Uterus (tissue), 2 donors: Measurements from ENCODE around the gene SAA1.

Source experiments
- POLR2A ChIP-seq, 2 donors: fragments of 450-650 bp; IDR thresholded peaks; one replicate each; pipeline ENCODE4 v1.6.1; 2016; ENCODE audit warnings: antibody characterized with exemption in 2 of 2, mild to moderate bottlenecking in 1 of 2, moderate library complexity in 1 of 2
- TF ChIP-seq, protein P1 (sequence below), 4 experiments: fragments of 200-600 bp in 2 of 4; fragments of 450-650 bp in 2 of 4; sonication (generic) in 2 of 4; IDR thresholded peaks; one replicate each; pipeline ENCODE4 v1.5.1; 2016 to 2019; ENCODE audit warnings: antibody characterized with exemption in 4 of 4, mild to moderate bottlenecking in 2 of 4, moderate library complexity in 1 of 4

- TF ChIP-seq, protein P1, sequence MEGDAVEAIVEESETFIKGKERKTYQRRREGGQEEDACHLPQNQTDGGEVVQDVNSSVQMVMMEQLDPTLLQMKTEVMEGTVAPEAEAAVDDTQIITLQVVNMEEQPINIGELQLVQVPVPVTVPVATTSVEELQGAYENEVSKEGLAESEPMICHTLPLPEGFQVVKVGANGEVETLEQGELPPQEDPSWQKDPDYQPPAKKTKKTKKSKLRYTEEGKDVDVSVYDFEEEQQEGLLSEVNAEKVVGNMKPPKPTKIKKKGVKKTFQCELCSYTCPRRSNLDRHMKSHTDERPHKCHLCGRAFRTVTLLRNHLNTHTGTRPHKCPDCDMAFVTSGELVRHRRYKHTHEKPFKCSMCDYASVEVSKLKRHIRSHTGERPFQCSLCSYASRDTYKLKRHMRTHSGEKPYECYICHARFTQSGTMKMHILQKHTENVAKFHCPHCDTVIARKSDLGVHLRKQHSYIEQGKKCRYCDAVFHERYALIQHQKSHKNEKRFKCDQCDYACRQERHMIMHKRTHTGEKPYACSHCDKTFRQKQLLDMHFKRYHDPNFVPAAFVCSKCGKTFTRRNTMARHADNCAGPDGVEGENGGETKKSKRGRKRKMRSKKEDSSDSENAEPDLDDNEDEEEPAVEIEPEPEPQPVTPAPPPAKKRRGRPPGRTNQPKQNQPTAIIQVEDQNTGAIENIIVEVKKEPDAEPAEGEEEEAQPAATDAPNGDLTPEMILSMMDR (IDR thresholded peaks at IDR 0.05) = no peak
- TF ChIP-seq POLR2A (IDR thresholded peaks at IDR 0.05) = no peak
Observed at GRCh38 chr11:18253233-18253632, 12.8 kb upstream of the SAA1 start.
